Transverse colon (tissue), 4 donors: ENCODE results near the gene TNK2.

Experiments used
- POLR2A ChIP-seq: fragments of 450-650 bp; IDR thresholded peaks from one replicate; pipeline ENCODE4 v1.6.1; 2016; ENCODE audit warnings: antibody characterized with exemption, mild to moderate bottlenecking, moderate library complexity
- POLR2AphosphoS5 ChIP-seq, 3 donors: sonication (generic); formaldehyde crosslinking; IDR thresholded peaks; one replicate each; pipeline ENCODE4 v1.6.1; 2016; ENCODE audit warnings: antibody characterized with exemption in 3 of 3
- TF ChIP-seq, protein P1 (sequence below), 5 experiments: fragments of 200-600 bp in 3 of 5; fragments of 450-650 bp in 2 of 5; sonication (generic) in 3 of 5; IDR thresholded peaks; 1 replicate in 2 of 5; 2 replicates in 3 of 5; pipeline ENCODE4 v1.5.1; 2016 to 2017; ENCODE audit warnings: antibody characterized with exemption in 5 of 5, inconsistent platforms in 3 of 5, mild to moderate bottlenecking in 2 of 5, moderate library complexity in 1 of 5

DNA sequence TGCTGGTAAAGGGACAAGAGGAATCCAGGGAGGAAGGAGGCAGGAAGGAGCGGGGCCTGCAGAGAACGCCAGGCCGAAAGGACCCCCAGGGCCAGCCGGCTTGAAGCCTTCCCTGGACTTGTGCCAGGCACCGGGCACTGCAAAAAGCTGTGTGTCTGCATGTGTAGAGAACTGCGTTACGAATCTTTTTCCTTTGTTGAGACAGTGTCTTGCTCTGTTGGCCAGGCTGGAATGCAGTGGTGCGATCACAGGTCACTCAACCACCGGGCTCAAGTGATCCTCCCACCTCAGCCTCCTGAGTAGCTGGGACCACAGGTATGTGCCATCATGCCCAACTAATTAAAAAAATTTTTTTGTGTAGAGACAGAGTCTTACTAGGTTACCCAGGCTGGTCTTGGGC, 79.6 kb downstream of the TNK2 start:
- TF ChIP-seq, protein P1, sequence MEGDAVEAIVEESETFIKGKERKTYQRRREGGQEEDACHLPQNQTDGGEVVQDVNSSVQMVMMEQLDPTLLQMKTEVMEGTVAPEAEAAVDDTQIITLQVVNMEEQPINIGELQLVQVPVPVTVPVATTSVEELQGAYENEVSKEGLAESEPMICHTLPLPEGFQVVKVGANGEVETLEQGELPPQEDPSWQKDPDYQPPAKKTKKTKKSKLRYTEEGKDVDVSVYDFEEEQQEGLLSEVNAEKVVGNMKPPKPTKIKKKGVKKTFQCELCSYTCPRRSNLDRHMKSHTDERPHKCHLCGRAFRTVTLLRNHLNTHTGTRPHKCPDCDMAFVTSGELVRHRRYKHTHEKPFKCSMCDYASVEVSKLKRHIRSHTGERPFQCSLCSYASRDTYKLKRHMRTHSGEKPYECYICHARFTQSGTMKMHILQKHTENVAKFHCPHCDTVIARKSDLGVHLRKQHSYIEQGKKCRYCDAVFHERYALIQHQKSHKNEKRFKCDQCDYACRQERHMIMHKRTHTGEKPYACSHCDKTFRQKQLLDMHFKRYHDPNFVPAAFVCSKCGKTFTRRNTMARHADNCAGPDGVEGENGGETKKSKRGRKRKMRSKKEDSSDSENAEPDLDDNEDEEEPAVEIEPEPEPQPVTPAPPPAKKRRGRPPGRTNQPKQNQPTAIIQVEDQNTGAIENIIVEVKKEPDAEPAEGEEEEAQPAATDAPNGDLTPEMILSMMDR (IDR thresholded peaks at IDR 0.05): no peak
- no peak for TF ChIP-seq POLR2A
- TF ChIP-seq POLR2AphosphoS5 (IDR thresholded peaks at IDR 0.05): no peak
